Vagina (tissue), 2 donors: Measurements from ENCODE around the gene PRDX6.

Source experiments
- CTCF ChIP-seq, 3 experiments: fragments of 450-650 bp in 2 of 3; fragments of 200-600 bp in 1 of 3; sonication (generic) in 1 of 3; IDR thresholded peaks; one replicate each; pipeline ENCODE4 v1.5.1; 2017 to 2019; ENCODE audit warnings: antibody characterized with exemption in 3 of 3, mild to moderate bottlenecking in 2 of 3, moderate library complexity in 2 of 3
- POLR2AphosphoS5 ChIP-seq, 2 donors: sonication (generic); formaldehyde crosslinking; IDR thresholded peaks; one replicate each; pipeline ENCODE4 v1.9.0; 2017; ENCODE audit warnings: antibody characterized with exemption in 2 of 2, mild to moderate bottlenecking in 2 of 2, low read depth in 1 of 2; ENCODE audit not compliant: insufficient read depth in 1 of 2

GRCh38 chr1:173476665-173477285 is 360 bp upstream of the PRDX6 start:
- no peak for TF ChIP-seq CTCF (IDR thresholded peaks at IDR 0.05)
- TF ChIP-seq POLR2AphosphoS5 (IDR thresholded peaks at IDR 0.05; ENCODE audit: insufficient read depth in 1 of 2, low read depth in 1 of 2), result peak; percentile 20 to 57
